Neural progenitor cell (in vitro differentiated cells): ENCODE results near the gene SYNGR3.

Source experiments
- EZH2 ChIP-seq: fragments of 200-600 bp; sonication (generic); IDR thresholded peaks from 2 replicates; pipeline ENCODE4 v1.6.1; 2017; ENCODE audit warnings: antibody characterized with exemption, mild to moderate bottlenecking, moderate library complexity
- EZH2phosphoT487 ChIP-seq: fragments of 200-600 bp; sonication (generic); IDR thresholded peaks from 2 replicates; pipeline ENCODE4 v1.6.1; 2017; ENCODE audit warnings: antibody characterized with exemption
- TF ChIP-seq, protein P1 (sequence below): fragments of 200-600 bp; sonication (generic); IDR thresholded peaks from 2 replicates; pipeline ENCODE4 v1.5.1; 2017; ENCODE audit warnings: antibody characterized with exemption, mild to moderate bottlenecking

DNA sequence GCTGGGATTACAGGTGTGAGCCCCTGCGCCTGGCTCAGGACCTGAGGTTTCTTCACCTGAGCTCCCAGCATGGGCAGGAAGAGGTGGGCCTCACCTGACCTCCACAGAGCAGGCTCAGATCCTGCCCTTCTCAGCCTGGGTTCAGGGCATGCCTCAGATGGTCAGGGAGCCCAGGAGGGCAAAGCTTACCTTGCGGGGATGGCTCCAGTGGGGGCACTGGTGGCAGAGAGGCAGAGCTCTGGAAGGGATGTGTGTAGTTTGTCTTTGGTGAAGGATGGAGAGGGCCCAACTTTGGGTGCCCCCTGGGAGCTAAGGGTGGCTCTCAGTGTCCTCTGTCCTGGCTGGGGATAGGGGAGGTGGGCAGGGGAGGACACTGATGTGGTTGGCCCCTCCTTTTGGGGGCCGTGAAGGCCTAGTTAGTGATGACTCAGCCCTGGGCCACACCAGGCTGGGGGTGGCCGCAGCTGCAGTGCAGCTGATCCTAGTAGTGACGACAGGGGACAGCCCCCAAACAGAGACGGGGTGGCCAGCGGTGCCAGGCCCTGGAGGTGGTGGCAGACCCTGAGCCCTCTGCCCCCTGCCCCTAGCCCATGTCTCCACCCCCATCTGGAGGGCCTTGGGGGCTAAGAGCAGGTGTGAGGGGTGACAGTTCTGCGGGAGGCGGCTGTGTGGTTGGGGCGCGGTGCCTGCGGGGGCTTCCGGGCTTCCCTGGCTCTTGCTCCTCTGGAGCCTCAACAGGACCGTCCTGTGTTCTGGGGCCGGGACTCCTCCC, 42.7 kb downstream of the SYNGR3 start:
- TF ChIP-seq EZH2 (no peak), EZH2phosphoT487 (no peak)
- TF ChIP-seq, protein P1, sequence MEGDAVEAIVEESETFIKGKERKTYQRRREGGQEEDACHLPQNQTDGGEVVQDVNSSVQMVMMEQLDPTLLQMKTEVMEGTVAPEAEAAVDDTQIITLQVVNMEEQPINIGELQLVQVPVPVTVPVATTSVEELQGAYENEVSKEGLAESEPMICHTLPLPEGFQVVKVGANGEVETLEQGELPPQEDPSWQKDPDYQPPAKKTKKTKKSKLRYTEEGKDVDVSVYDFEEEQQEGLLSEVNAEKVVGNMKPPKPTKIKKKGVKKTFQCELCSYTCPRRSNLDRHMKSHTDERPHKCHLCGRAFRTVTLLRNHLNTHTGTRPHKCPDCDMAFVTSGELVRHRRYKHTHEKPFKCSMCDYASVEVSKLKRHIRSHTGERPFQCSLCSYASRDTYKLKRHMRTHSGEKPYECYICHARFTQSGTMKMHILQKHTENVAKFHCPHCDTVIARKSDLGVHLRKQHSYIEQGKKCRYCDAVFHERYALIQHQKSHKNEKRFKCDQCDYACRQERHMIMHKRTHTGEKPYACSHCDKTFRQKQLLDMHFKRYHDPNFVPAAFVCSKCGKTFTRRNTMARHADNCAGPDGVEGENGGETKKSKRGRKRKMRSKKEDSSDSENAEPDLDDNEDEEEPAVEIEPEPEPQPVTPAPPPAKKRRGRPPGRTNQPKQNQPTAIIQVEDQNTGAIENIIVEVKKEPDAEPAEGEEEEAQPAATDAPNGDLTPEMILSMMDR, result no peak
